GM21576 (cell line): ENCODE measurements around the gene TSPAN16.
A peak's percentile ranks its signal among the peaks of the same experiment; 100 is the strongest.
"Not testable (repeated sequence)": the region's sequence is repeated elsewhere in the genome, so short reads cannot be mapped to it uniquely, and the experiment has no call there.

ENCODE experiments used
- ATAC-seq: cut with Tn5 transposase; IDR thresholded peaks from one replicate; pipeline ENCODE4 v1.9.1; 2021; ENCODE audit warnings: mild to moderate bottlenecking, moderate library complexity; ENCODE audit not compliant: unreplicated experiment

The TSPAN16 gene

DNA sequence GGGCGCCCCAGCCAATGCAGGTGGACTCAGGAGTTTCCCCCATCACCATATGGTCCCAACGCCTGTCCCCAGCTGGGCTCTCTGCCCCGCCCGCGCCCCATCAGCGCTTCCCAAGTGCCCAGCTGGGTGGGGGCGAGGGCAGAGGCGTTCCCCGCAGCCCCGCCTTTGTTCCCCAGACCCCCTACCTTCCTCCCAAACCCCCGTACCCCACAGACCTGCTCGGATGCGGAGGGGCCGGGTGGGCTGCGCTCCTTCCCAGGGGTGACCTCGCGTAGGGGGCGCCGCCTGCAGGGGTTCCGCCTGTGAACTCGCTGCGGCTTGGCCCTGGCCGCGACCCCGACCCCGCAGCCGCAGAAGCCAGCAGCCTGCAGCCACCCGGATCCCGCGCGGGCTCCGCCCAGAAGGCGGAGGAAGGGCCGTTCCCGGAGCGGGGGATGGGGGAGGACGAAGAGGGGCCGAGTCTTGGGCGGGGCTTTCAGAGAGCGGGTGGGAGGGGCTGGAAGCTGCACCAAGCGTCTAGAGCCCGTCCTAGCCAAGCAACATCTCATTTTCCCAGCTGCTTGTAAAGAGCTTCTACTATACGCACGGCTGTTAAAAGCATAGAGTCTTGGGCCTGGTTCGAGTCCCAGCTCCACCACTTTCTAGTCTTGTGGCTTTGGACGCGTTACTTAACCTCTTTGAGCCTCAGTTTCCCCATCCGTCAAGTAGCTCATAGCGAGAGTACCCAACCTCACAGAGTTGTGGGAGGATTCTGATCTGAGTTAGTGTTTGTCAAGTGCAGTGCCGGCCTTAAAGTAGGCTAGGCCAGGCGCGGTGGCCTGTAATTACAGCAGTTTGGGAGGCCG is 43.5 kb downstream of the TSPAN16 start, which contains the start of gene RAB3D:
Gene RAB3D (minus strand): TSS at position 404 of the 845 bp plus-strand sequence. CDS start 2,258 bp downstream, outside the sequence.
- ATAC-seq: peak; percentile 47

- ATAC-seq: not testable (repeated sequence)
These were observed 44.1 kb downstream of the TSPAN16 start for GRCh38 chr19:11340099-11340467.

GRCh38 chr19:11342429-11342828 is 46.5 kb downstream of the TSPAN16 start:
- ATAC-seq: no peak

- ATAC-seq: no peak
These were observed 49.3 kb downstream of the TSPAN16 start for GRCh38 chr19:11345122-11345803.

GRCh38 chr19:11346104-11346940 is 50.4 kb downstream of the TSPAN16 start, which contains the start of the genes CCDC159 and TMEM205:
Gene CCDC159 (plus strand): TSS chr19:11346519. CDS start chr19:11346607, 88 bp downstream.
Gene TMEM205 (minus strand): TSS chr19:11346268. CDS start chr19:11345619, 649 bp downstream.
- peak; percentile 84 for ATAC-seq

GRCh38 chr19:11347546-11348039 is 51.6 kb downstream of the TSPAN16 start:
- ATAC-seq: no peak

- no peak for ATAC-seq
These were observed 53.2 kb downstream of the TSPAN16 start for GRCh38 chr19:11349171-11349570.

DNA sequence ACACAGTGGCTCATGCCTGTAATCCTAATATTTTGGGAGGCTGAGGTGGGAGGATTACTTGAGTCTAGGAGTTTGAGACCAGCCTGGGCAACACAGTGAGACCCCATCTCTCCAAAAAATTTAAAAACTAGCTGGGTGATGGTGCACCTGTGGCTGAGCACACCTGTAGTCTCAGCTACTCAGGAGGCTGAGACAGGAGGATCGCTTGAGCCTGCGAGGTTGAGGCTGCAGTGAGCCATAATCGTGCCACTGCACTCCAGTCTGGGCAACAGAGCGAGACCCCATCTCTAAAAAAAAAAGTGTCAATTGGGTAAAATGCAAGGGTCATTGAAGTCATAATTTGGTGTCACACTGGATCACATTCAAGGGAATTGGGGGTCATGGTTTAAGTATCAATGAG is 58.1 kb downstream of the TSPAN16 start:
- ATAC-seq: not testable (repeated sequence)

DNA sequence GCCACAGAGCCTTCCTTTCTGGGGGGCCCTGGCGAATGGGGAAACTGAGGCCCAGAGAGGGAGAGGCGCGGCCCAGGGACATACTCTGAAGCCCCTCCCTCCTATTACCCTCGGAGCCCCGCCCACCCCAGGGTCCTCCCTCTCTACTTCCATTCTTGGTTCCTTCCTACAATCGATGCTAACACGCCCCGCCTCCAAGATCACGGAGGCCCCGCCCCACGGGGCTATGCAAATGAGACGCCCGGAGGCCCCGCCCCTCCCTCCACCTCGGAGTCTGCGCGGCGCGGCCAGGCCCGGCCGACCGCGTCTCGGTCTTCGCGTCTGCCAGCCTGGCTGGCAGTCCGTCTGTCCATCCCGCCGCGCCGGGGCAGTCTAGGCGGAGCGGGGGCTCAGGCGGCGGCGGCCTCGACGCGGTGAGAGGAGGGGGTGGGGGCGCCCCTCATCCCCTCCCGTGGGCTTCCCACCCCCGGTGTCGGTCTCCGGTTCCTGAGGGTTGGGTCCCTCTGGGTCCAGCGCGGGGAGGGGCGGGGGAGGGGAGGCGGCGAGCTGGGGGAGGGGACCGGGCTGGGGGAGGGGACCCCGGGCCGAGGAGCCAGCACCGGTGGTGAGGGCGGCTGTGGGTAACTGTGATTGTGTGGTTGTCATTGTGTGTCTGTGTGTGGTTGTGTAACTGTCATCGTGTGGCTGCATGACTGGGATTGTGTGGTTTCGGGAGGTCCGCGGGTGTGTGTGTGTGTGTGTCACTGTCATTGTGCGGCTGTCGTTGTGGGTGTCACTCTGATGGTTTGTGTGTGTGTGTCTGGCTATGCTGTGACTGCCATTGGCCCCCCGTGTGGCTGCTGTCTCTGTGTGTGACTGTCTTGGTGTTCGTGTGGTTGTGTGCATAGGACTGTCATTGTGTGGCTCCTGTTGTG is 59.5 kb downstream of the TSPAN16 start, which contains the start of gene PLPPR2:
Gene PLPPR2 (plus strand): TSS at position 273 of the 914 bp plus-strand sequence. CDS start 2,242 bp downstream, outside the sequence.
- no peak for ATAC-seq

DNA sequence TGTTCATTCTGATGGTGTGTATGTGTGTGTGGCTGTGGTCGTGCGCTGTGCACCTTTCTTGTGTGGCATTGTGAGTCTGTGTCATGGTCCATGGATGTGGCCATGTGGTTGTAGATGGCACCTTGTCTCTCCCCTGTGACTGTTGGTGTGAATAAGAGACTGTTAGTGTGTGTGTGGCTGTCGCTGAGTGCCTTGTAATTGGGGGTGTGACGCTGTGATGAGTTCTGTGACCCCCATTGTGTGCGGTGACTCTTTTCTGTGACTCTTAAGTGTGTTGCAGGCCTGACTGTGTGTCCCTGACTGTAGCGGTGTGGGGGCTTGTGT is 60.1 kb downstream of the TSPAN16 start:
- ATAC-seq: no peak

DNA sequence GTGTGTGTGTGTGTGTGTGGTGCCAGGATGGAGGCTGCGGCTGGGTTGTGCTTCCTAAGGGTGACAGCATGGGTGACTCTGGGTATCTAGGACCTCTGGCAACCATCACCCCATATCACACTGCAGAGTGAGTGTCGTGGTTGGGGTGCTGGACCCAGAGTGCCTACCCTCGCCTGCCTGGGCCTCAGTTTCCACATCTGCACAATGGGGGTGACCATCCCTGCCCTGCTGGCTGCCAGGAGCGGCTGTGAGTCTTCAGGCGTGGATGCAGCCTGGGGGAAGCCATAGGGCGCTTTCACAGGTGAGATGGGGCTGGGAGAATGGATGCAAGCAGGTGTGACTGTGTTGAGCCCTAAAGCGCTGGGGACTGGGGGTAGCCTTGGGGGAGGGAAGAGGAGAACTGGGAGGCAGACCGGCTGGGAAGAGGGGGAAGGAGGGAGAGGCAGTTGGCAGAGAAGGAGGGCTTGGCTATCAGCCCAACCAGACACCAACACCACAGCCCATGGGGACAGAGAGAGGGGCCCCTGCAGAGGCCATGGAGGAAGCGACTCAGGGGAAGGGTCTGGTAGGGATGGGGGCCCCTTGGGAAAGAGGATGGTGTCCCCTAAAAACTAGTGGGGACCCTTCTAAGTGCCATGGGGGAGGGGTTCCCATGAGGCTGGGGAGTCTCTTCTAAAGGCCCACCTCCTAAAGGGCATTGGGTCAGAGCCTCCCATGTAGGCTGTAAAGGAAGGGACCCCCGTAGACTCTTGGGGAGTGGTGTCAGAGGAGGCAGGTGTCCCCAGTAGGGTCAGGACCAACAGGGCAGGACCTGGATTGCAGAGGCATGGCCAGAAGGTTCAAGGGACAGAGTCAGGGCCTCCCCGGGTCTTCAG is 61.0 kb downstream of the TSPAN16 start:
- ATAC-seq: no peak

DNA sequence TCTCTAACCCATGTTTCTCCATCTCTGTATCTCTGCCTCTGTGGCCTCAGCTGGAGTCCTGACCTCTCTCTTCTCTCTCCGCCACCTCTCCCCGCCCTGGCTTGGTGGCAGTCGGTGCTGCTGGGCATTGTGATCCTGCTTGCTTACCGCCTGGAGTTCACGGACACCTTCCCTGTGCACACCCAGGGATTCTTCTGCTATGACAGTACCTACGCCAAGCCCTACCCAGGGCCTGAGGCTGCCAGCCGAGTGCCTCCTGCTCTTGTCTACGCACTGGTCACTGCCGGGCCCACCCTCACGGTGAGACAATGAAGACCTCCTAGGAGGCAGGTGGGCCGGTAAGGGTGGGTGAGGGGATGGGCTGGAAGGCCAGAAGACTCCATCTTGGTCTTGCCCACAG is 63.5 kb downstream of the TSPAN16 start:
- no peak for ATAC-seq

DNA sequence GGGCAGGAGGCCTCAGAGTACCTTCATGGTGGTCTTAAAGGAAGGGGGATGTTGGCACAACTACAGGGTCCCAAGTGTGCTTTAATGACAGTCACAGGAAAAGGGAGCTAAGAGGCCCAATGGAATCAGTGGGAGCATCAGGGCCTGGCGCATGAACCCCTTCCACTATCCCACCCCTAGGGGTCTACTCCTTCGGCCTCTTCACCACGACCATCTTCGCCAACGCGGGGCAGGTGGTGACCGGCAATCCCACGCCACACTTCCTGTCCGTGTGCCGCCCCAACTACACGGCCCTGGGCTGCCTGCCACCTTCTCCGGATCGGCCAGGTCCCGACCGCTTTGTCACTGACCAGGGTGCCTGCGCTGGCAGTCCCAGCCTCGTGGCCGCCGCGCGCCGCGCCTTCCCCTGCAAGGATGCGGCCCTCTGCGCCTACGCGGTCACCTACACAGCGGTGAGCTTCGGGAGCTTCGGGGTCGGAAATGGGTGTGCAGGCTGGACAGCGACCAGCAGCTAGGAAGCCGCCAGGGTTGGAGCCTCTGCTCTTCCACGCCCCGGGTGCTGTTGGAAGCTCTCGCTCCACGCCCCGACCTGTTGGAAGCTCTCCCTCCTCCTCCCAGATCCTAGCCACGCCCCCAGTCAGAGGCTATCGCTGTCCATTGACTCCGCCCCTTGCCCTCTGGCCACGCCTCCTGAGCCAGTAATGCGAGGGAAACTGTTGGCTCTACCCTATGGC is 65.2 kb downstream of the TSPAN16 start:
- no peak for ATAC-seq

DNA sequence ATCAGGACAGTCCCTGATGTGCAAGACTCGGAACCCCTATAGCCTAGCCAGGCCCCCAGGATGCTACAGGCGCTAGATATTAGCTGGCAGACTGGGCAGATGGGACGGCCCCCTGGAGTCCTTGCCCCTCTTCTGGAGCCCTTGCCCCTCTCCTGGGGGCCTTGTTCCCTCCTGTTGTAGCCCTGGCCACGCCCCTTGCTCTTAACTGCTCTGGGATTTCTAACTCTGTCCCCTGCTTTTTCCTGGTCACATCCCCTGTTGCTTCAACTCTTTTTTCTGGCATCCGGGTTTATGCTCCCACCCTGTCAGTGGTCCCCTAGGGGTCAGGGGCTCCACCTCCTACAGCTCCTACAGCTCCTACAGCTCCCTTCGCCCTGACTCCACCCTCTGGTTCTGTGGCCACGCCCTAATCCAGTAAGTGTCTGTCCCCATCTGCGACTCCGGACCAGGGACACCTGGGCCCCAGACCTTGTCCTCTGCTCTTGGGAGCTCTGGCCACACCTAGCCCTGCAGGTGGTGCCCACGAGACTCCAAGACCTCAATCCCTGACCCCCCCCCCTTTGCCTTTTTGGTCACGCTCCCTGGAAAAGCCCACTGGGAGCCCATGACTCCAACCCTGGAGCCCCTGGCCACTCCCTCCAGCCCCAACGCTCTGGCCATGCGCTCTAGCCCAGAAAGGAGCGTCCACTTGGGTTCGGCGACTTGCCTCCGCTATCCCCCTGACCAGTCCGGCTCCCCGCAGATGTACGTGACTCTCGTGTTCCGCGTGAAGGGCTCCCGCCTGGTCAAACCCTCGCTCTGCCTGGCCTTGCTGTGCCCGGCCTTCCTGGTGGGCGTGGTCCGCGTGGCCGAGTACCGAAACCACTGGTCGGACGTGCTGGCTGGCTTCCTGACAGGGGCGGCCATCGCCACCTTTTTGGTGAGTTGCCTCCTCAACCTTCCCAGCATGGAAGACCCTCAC is 66.1 kb downstream of the TSPAN16 start:
- ATAC-seq: no peak

GRCh38 chr19:11363881-11364280 is 67.9 kb downstream of the TSPAN16 start:
- no peak for ATAC-seq

GRCh38 chr19:11364296-11364904 is 68.4 kb downstream of the TSPAN16 start:
- ATAC-seq: no peak

- no peak for ATAC-seq
These were observed 69.0 kb downstream of the TSPAN16 start for GRCh38 chr19:11364935-11365334.
